HepG2 (cell line): Measurements from ENCODE around the gene SOCS7. TPM values are rescaled to one million over a fixed set of nuclear protein-coding genes. Genes with fewer than 3 reads are reported as not detected.

Experiments
- CCAR2 ChIP-seq: fragments of 200-400 bp; formaldehyde crosslinking; optimal IDR thresholded peaks from 2 replicates; pipeline ENCODE3; 2018; ENCODE audit warnings: low read depth, mild to moderate bottlenecking, low read length, moderate library complexity
- DDIT3 ChIP-seq: sonication (generic); formaldehyde crosslinking; IDR thresholded peaks from 2 replicates; pipeline ENCODE4 v1.4.0; 2020; ENCODE audit warnings: mild to moderate bottlenecking, missing genetic modification reagents
- EED ChIP-seq: sonication (generic); formaldehyde crosslinking; IDR thresholded peaks from 2 replicates; pipeline ENCODE4 v1.5.0; 2020; ENCODE audit warnings: mild to moderate bottlenecking, missing genetic modification reagents
- HDAC6 ChIP-seq: fragments of 200-600 bp; sonication (generic); IDR thresholded peaks from 2 replicates; pipeline ENCODE4 v1.7.0; 2017; ENCODE audit warnings: mild to moderate bottlenecking, antibody characterized with exemption, low read length, low read depth
- HNRNPLL ChIP-seq: fragments of 200-400 bp; formaldehyde crosslinking; IDR thresholded peaks from 2 replicates; pipeline ENCODE4 v1.6.1; 2017; ENCODE audit warnings: mild to moderate bottlenecking, low read depth, low read length; ENCODE audit not compliant: poor library complexity, severe bottlenecking
- IKZF4 ChIP-seq: sonication (generic); formaldehyde crosslinking; IDR thresholded peaks from 2 replicates; pipeline ENCODE4 v1.5.1; 2020; ENCODE audit warnings: borderline replicate concordance, mild to moderate bottlenecking, low read depth, missing genetic modification reagents; ENCODE audit errors: not compliant biosample characterization
- JUNB ChIP-seq: sonication (generic); formaldehyde crosslinking; IDR thresholded peaks from 2 replicates; pipeline ENCODE4 v1.8.0; 2022; ENCODE audit warnings: missing genetic modification reagents, mild to moderate bottlenecking, borderline replicate concordance
- KLF9 ChIP-seq: IDR thresholded peaks from 2 replicates; pipeline ENCODE4 v1.6.1; 2016; ENCODE audit warnings: low read depth
- NRL ChIP-seq: sonication (generic); formaldehyde crosslinking; IDR thresholded peaks from 2 replicates; pipeline ENCODE4 v1.5.0; 2020; ENCODE audit warnings: missing genetic modification reagents, mild to moderate bottlenecking, moderate library complexity, borderline replicate concordance
- PHF20 ChIP-seq: sonication (generic); formaldehyde crosslinking; IDR thresholded peaks from 2 replicates; pipeline ENCODE4 v1.5.0; 2020; ENCODE audit warnings: mild to moderate bottlenecking, missing genetic modification reagents
- PHF5A ChIP-seq: IDR thresholded peaks from one replicate; pipeline ENCODE4 v1.6.1; 2018; ENCODE audit warnings: low read depth, missing genetic modification reagents; ENCODE audit not compliant: unreplicated experiment
- SOX13 ChIP-seq, 3 experiments: fragments of 450-650 bp in 1 of 3; sonication (generic) in 1 of 3; formaldehyde crosslinking in 1 of 3; IDR thresholded peaks in 2 of 3; conservative IDR thresholded peaks in 1 of 3; 2 replicates each; pipeline versions ENCODE4 v1.5.0 to v1.6.1; 2016 to 2020; ENCODE audit warnings: antibody characterized with exemption in 1 of 3, mild to moderate bottlenecking in 1 of 3, missing compliant biosample characterization in 1 of 3, missing genetic modification reagents in 1 of 3, moderate library complexity in 1 of 3
- TAF1 ChIP-seq: sonication (generic); formaldehyde crosslinking; IDR thresholded peaks from 2 replicates; pipeline ENCODE4 v1.4.0; 2020; ENCODE audit warnings: missing genetic modification reagents
- TMF1 ChIP-seq: sonication (generic); formaldehyde crosslinking; IDR thresholded peaks from 2 replicates; pipeline ENCODE4 v1.8.1; 2022; ENCODE audit warnings: low read depth, missing genetic modification reagents
- ZBTB10 ChIP-seq: sonication (generic); formaldehyde crosslinking; IDR thresholded peaks from 2 replicates; pipeline ENCODE4 v1.4.0; 2020; ENCODE audit warnings: missing genetic modification reagents, borderline replicate concordance
- ZBTB43 ChIP-seq: sonication (generic); formaldehyde crosslinking; conservative IDR thresholded peaks from 2 replicates; pipeline ENCODE4 v1.4.0; 2020; ENCODE audit warnings: missing genetic modification reagents
- ZFAT ChIP-seq: sonication (generic); formaldehyde crosslinking; conservative IDR thresholded peaks from 2 replicates; pipeline ENCODE4 v1.8.1; 2023; ENCODE audit warnings: missing genetic modification reagents, inconsistent platforms
- ZIK1 ChIP-seq: sonication (generic); formaldehyde crosslinking; IDR thresholded peaks from 2 replicates; pipeline ENCODE4 v1.5.0; 2020; ENCODE audit warnings: mild to moderate bottlenecking, low read depth, missing genetic modification reagents, borderline replicate concordance
- ZNF512 ChIP-seq: sonication (generic); formaldehyde crosslinking; IDR thresholded peaks from 2 replicates; pipeline ENCODE4 v1.4.0; 2020; ENCODE audit warnings: mild to moderate bottlenecking, missing genetic modification reagents
- ZNF567 ChIP-seq: sonication (generic); formaldehyde crosslinking; IDR thresholded peaks from 2 replicates; pipeline ENCODE4 v1.8.1; 2023; ENCODE audit warnings: mild to moderate bottlenecking, missing genetic modification reagents, borderline replicate concordance
- ZNF607 ChIP-seq: sonication (generic); formaldehyde crosslinking; IDR thresholded peaks from 2 replicates; pipeline ENCODE4 v1.5.1; 2020; ENCODE audit warnings: missing genetic modification reagents, mild to moderate bottlenecking, borderline replicate concordance
- ZSCAN21 ChIP-seq: sonication (generic); formaldehyde crosslinking; IDR thresholded peaks from 2 replicates; pipeline ENCODE4 v1.8.0; 2022; ENCODE audit warnings: mild to moderate bottlenecking, missing genetic modification reagents, moderate library complexity, borderline replicate concordance
- polyA plus RNA-seq, 8 experiments: library from polyadenylated mRNA; depleted of rRNA in 3 of 8; stranded (reverse) in 7 of 8; unstranded in 1 of 8; fragments of >200 nt; fragmentation: Illumina TruSeq in 4 of 8; extraction: Trizol in 4 of 8; gene quantifications; 2 replicates each; pipeline versions ENCODE4 v1.2.1 to v1.2.3, GENCODE V29; 2011 to 2016; ENCODE audit warnings: low read depth in 4 of 8, missing spikeins in 1 of 8, mixed read lengths in 1 of 8; ENCODE audit not compliant: insufficient read depth in 1 of 8
- total RNA-seq, 5 experiments: library from RNA; depleted of rRNA; stranded (reverse); fragments of >200 nt; fragmentation: Illumina TruSeq; extraction: Trizol; gene quantifications; 2 replicates each; pipeline ENCODE4 v1.2.3, GENCODE V29; 2016; ENCODE audit warnings: low read depth in 1 of 5

The SOCS7 gene
- total and polyA plus RNA-seq, 2 of the 13 experiments (the other 11 are each of a cell fraction or from before 2014, with no cell fraction given), result 19.2 to 24.2 TPM

- peak; percentile 79; the same call in 1 of the 2 replicates for TF ChIP-seq ZNF607
- no peak; the same call in 1 of the 2 replicates for TF ChIP-seq ZBTB43 (CRISPR knock-in tag)
- TF ChIP-seq KLF9, result no peak
- no peak for TF ChIP-seq TMF1
- TF ChIP-seq IKZF4, result no peak
- peak; percentile 21; the same call in 1 of the 2 replicates for TF ChIP-seq ZSCAN21
- peak; percentile 81 for TF ChIP-seq ZIK1
- TF ChIP-seq ZNF567, result no peak
- 0 out of 2 replicates have a peak, but pooled peaks have one; percentile 46 for TF ChIP-seq ZBTB10 (CRISPR knock-in tag)
- TF ChIP-seq ZFAT (CRISPR knock-in tag), result peak; percentile 46; the same call in 1 of the 2 replicates
- peak; percentile 81; the same call in 1 of the 2 replicates for TF ChIP-seq EED (CRISPR knock-in tag)
- peak; percentile 91 for TF ChIP-seq NRL (CRISPR knock-in tag)
- TF ChIP-seq DDIT3 (CRISPR knock-in tag), result no peak
- TF ChIP-seq HDAC6, result no peak
- TF ChIP-seq JUNB (CRISPR knock-in tag), result no peak
- no peak for TF ChIP-seq PHF5A
- TF ChIP-seq SOX13 (IDR thresholded peaks at IDR 0.05), result peak; percentile 55; the same call in 1 of the 2 replicates
- TF ChIP-seq SOX13 (CRISPR knock-in tag; conservative IDR thresholded peaks at IDR 0.05 in 1 of 2, IDR thresholded peaks at IDR 0.05 in 1 of 2), result peak in 1 of 2 experiments; percentile 63; a peak in 2 of 4 replicates
- TF ChIP-seq CCAR2, result no peak
- no peak for TF ChIP-seq ZNF512 (CRISPR knock-in tag)
- TF ChIP-seq HNRNPLL, result peak; percentile 72
- TF ChIP-seq TAF1 (CRISPR knock-in tag), result peak; percentile 97
- peak; percentile 90 for TF ChIP-seq PHF20
These were observed at the start of gene SOCS7 (continued) for GRCh38 chr17:38351412-38352222.
